ENCODE measurements around the gene COPS7B.
A peak's percentile ranks its signal among the peaks of the same experiment; 100 is the strongest.

COPS7B gene

DNA sequence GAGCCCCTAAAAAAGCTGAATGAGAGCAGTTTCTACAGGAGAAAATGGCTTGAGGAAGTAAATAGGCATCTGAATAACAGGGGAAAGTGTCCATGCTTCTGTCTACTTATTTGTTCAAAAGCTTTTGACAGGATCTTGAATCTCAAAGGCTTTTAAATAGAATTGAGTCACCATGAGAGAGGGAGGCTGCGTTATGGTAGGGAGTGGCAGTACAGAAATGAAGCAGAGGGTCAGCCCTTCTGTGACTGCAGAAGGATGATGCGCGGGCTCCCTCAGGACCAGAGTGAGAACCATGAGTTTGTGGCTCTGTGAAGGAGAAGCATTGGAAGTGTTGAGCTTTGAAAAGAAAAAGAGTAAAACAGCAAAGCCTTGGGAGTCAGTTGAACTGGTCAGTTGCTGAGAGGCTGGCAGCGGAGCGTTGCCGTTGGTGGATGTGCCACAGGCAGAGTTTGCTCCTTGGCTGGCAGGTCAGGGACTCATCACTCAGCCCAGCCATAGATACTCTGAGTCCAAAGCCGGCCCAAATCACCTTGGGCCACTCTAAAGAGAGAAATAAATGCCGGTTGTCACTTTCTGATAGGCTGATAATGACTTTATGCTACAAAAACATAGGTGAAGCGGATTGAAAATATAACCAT is 17.4 kb downstream of the COPS7B start:
- Histone ChIP-seq H3K4me3 (ENCODE audit: low read depth, low read length) (no peak overlapping the region), H3K27ac (ENCODE audit: low read depth, low read length) (no peak overlapping the region), H4K91ac (ENCODE audit: low read depth, low read length) (no peak overlapping the region), H2AK5ac (ENCODE audit: low read length) (no peak overlapping the region), H3K9ac (ENCODE audit: low read length) (no peak overlapping the region), H3K79me2 (ENCODE audit: control insufficient read depth, insufficient read depth, low read length, poor library complexity) (no peaks in the 10 kb centered on the region), H3K79me1 (ENCODE audit: low read length) (no peaks in the 10 kb centered on the region), H4K8ac (ENCODE audit: low read depth, low read length) (no peak overlapping the region), H3K9me3 (ENCODE audit: insufficient read depth, low read depth, low read length) (peaks cover 3% of the 10 kb centered on the region), H3K23ac (ENCODE audit: low read length) (no peak overlapping the region), H3K4me1 (ENCODE audit: control insufficient read depth in 1 of 2, insufficient read depth in 2 of 2, low read length in 2 of 2) (no peaks in the 10 kb centered on the region), H4K12ac (ENCODE audit: low read depth, low read length) (no peak overlapping the region), H3K27me3 (ENCODE audit: insufficient read depth, low read length) (no peaks in the 10 kb centered on the region), H2AFZ (ENCODE audit: insufficient read depth, low read length, poor library complexity) (no peak overlapping the region), H3K18ac (ENCODE audit: low read length) (no peak overlapping the region), H3K4me2 (ENCODE audit: low read length) (no peak overlapping the region), H2BK120ac (ENCODE audit: insufficient read depth, low read length, poor library complexity) (no peak overlapping the region), H2BK5ac (ENCODE audit: low read depth, low read length, poor library complexity) (no peak overlapping the region), H3K14ac (ENCODE audit: low read length) (no peak overlapping the region), H3K36me3 (ENCODE audit: control insufficient read depth in 1 of 2, insufficient read depth in 2 of 2, low read length in 2 of 2) (peaks cover 21 to 49% of the 10 kb centered on the region in 2 experiments), H3K4ac (ENCODE audit: low read depth, low read length) (no peak overlapping the region), H2BK12ac (ENCODE audit: low read length) (no peak overlapping the region)
- no peak for DNase-seq
- WGBS (ENCODE audit: extremely low coverage, insufficient coverage, insufficient read length) = no CpG with 5 or more reads among the region's 9 CpGs

DNA sequence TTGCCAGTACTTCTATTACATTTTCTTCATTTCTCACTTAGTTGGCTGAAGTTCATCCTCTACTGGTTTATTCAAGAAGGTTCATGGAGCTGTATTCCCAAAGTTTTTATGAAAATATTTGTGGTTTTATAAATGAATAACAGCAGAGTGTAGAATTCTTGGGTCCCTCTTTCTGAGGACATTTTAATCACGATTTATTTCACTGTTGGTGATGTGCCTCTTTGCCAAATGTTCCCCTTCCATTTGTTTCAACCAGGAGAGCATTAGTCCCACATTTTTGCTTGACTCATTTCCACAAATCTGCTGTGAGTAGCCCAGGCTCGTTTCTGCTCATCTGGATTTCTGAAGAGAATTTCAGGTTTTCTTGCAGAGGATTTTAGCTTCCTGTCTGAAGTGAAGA is 20.8 kb downstream of the COPS7B start:
- Histone ChIP-seq H3K4me2 (ENCODE audit: low read length) (no peak overlapping the region), H3K27ac (ENCODE audit: low read depth, low read length) (no peak overlapping the region), H3K36me3 (ENCODE audit: control insufficient read depth in 1 of 2, insufficient read depth in 2 of 2, low read length in 2 of 2) (peaks cover 30 to 48% of the 10 kb centered on the region in 2 experiments), H3K4ac (ENCODE audit: low read depth, low read length) (no peak overlapping the region), H2AFZ (ENCODE audit: insufficient read depth, low read length, poor library complexity) (no peak overlapping the region), H4K8ac (ENCODE audit: low read depth, low read length) (no peak overlapping the region), H2BK120ac (ENCODE audit: insufficient read depth, low read length, poor library complexity) (no peak overlapping the region), H3K4me3 (ENCODE audit: low read depth, low read length) (no peak overlapping the region), H3K9me3 (ENCODE audit: insufficient read depth, low read depth, low read length) (peaks cover 3% of the 10 kb centered on the region), H3K23ac (ENCODE audit: low read length) (no peak overlapping the region), H3K4me1 (ENCODE audit: control insufficient read depth in 1 of 2, insufficient read depth in 2 of 2, low read length in 2 of 2) (no peaks in the 10 kb centered on the region), H3K79me1 (ENCODE audit: low read length) (no peaks in the 10 kb centered on the region), H2BK12ac (ENCODE audit: low read length) (no peak overlapping the region), H4K91ac (ENCODE audit: low read depth, low read length) (no peak overlapping the region), H4K12ac (ENCODE audit: low read depth, low read length) (no peak overlapping the region), H3K14ac (ENCODE audit: low read length) (no peak overlapping the region), H2AK5ac (ENCODE audit: low read length) (no peak overlapping the region), H3K79me2 (ENCODE audit: control insufficient read depth, insufficient read depth, low read length, poor library complexity) (no peaks in the 10 kb centered on the region), H3K27me3 (ENCODE audit: insufficient read depth, low read length) (no peaks in the 10 kb centered on the region), H2BK5ac (ENCODE audit: low read depth, low read length, poor library complexity) (no peak overlapping the region), H3K18ac (ENCODE audit: low read length) (no peak overlapping the region), H3K9ac (ENCODE audit: low read length) (no peak overlapping the region)
- DNase-seq = no peak
- WGBS (ENCODE audit: extremely low coverage, insufficient coverage, insufficient read length) = no CpG with 5 or more reads among the region's 2 CpGs

DNA sequence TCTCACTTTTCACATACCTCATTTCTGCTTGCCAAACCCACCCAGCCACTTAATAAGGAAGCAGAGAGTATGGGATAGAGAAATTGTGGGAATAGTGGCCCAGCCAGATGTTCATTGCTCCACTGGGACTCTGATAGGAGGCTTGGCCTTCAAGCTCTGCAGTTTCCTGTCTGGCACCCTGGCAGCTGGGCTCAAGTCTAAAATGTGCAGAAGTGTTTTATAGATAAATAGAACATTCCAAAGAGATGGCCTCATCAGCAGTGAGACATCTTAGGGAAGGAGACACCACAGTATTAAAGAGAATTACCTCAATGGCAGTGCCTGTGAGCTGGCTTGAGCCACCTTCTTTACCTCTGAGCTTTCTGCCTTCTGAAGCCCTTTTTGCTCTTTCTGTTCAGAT is 24.7 kb downstream of the COPS7B start:
- peak in 1 of 2 donors; percentile 13 for DNase-seq
- Histone ChIP-seq H3K18ac (ENCODE audit: low read length) (no peak overlapping the region), H3K36me3 (ENCODE audit: control insufficient read depth in 1 of 2, insufficient read depth in 2 of 2, low read length in 2 of 2) (peaks cover 27 to 34% of the 10 kb centered on the region in 2 experiments), H3K79me2 (ENCODE audit: control insufficient read depth, insufficient read depth, low read length, poor library complexity) (no peaks in the 10 kb centered on the region), H3K79me1 (ENCODE audit: low read length) (no peaks in the 10 kb centered on the region), H2BK5ac (ENCODE audit: low read depth, low read length, poor library complexity) (no peak overlapping the region), H3K9ac (ENCODE audit: low read length) (no peak overlapping the region), H3K9me3 (ENCODE audit: insufficient read depth, low read depth, low read length) (peaks cover 6% of the 10 kb centered on the region), H3K14ac (ENCODE audit: low read length) (no peak overlapping the region), H3K27me3 (ENCODE audit: insufficient read depth, low read length) (no peaks in the 10 kb centered on the region), H3K4me3 (ENCODE audit: low read depth, low read length) (no peak overlapping the region), H3K27ac (ENCODE audit: low read depth, low read length) (no peak overlapping the region), H4K8ac (ENCODE audit: low read depth, low read length) (no peak overlapping the region), H4K91ac (ENCODE audit: low read depth, low read length) (no peak overlapping the region), H3K23ac (ENCODE audit: low read length) (no peak overlapping the region), H3K4me2 (ENCODE audit: low read length) (no peak overlapping the region), H2AFZ (ENCODE audit: insufficient read depth, low read length, poor library complexity) (no peak overlapping the region), H3K4ac (ENCODE audit: low read depth, low read length) (no peak overlapping the region), H2AK5ac (ENCODE audit: low read length) (no peak overlapping the region), H2BK120ac (ENCODE audit: insufficient read depth, low read length, poor library complexity) (no peak overlapping the region), H4K12ac (ENCODE audit: low read depth, low read length) (no peak overlapping the region), H3K4me1 (ENCODE audit: control insufficient read depth in 1 of 2, insufficient read depth in 2 of 2, low read length in 2 of 2) (no peaks in the 10 kb centered on the region), H2BK12ac (ENCODE audit: low read length) (no peak overlapping the region)

DNA sequence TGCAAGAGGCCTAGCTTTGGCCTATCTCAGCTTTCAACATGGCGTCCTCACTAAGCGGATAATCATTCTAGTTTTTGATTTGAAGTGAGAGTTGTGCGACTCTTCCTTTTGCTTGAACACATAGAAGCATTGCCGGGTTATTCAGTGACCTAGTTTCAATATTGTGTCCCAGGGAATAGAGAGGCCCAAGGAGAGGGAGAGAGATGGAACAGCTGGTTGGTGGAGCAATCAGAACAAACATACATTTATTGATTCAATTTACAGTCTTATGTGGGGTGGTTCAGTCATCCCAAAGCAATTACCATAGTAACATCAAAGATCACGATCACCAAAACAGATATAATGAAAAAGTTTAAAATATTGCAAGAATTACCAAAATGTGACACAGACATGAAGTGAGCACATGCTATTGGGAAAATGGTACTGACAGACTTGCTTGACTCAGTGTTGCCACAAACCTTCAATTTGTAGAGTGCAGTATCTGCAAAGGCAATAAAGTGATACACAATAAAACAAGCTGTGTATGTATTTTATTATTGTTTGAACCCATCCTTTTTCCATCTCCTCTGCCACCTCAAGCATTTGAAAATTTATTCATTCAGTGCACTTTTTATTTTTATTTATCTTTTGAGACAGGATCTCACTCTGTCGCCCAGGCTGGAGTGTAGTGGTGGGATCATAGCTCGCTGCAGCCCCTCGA is 30.2 kb downstream of the COPS7B start:
- no CpG with 5 or more reads among the region's 8 CpGs for WGBS (ENCODE audit: extremely low coverage, insufficient coverage, insufficient read length)
- Histone ChIP-seq H3K9me3 (ENCODE audit: insufficient read depth, low read depth, low read length) (peaks cover 4% of the 10 kb centered on the region), H3K27ac (ENCODE audit: low read depth, low read length) (no peak overlapping the region), H4K8ac (ENCODE audit: low read depth, low read length) (no peak overlapping the region), H2AFZ (ENCODE audit: insufficient read depth, low read length, poor library complexity) (no peak overlapping the region), H3K9ac (ENCODE audit: low read length) (no peak overlapping the region), H3K18ac (ENCODE audit: low read length) (no peak overlapping the region), H2AK5ac (ENCODE audit: low read length) (no peak overlapping the region), H4K91ac (ENCODE audit: low read depth, low read length) (no peak overlapping the region), H3K4me3 (ENCODE audit: low read depth, low read length) (no peak overlapping the region), H2BK12ac (ENCODE audit: low read length) (no peak overlapping the region), H3K4ac (ENCODE audit: low read depth, low read length) (no peak overlapping the region), H4K12ac (ENCODE audit: low read depth, low read length) (no peak overlapping the region), H2BK120ac (ENCODE audit: insufficient read depth, low read length, poor library complexity) (no peak overlapping the region), H3K79me2 (ENCODE audit: control insufficient read depth, insufficient read depth, low read length, poor library complexity) (no peaks in the 10 kb centered on the region), H2BK5ac (ENCODE audit: low read depth, low read length, poor library complexity) (no peak overlapping the region), H3K14ac (ENCODE audit: low read length) (no peak overlapping the region), H3K79me1 (ENCODE audit: low read length) (no peaks in the 10 kb centered on the region), H3K4me2 (ENCODE audit: low read length) (no peak overlapping the region), H3K27me3 (ENCODE audit: insufficient read depth, low read length) (no peaks in the 10 kb centered on the region), H3K4me1 (ENCODE audit: control insufficient read depth in 1 of 2, insufficient read depth in 2 of 2, low read length in 2 of 2) (no peaks in the 10 kb centered on the region), H3K36me3 (ENCODE audit: control insufficient read depth in 1 of 2, insufficient read depth in 2 of 2, low read length in 2 of 2) (peaks cover 2 to 4% of the 10 kb centered on the region in 2 experiments), H3K23ac (ENCODE audit: low read length) (no peak overlapping the region)
- peak in 1 of 2 donors; percentile 0 for DNase-seq

All from trophoblast cell (in vitro differentiated cells and primary cell).